ENCODE results near the gene CARMIL3.

Gene CARMIL3

DNA sequence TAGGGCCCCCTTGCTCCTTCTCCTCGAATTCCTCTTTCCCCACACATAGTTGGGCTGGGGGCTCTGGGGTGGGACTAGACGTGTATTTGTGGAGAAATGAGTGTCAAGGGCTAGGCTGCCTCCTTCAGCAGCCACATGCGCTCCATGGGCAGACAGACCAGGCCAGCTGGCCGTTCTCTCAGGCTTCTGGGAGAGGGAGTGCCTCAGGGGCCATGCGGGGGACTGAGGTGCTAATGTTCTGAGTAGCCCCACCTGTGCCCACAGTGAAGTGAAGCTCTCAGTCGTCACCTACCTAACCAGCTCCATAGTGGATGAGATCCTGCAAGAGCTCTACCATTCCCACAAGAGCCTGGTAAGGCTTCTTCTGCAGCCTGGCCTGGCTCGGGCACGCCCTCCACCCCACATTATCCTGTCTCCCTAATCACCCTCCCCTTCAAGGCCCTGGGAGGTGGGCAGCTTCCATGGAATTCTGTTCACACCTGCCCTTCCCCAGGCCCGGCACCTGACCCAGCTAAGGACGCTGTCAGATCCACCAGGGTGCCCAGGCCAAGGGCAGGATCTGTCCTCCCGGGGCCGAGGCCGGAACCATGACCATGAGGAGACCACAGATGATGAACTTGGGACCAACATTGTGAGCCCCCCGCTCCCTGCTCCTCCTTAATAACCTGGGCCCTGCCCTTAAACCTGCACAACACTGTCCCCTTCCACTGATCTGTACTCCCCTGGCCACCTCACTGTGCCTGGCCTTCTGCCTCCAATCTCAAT is 10.6 kb downstream of the CARMIL3 start:
- DNase-seq (ENCODE audit: low read depth): no peak

DNA sequence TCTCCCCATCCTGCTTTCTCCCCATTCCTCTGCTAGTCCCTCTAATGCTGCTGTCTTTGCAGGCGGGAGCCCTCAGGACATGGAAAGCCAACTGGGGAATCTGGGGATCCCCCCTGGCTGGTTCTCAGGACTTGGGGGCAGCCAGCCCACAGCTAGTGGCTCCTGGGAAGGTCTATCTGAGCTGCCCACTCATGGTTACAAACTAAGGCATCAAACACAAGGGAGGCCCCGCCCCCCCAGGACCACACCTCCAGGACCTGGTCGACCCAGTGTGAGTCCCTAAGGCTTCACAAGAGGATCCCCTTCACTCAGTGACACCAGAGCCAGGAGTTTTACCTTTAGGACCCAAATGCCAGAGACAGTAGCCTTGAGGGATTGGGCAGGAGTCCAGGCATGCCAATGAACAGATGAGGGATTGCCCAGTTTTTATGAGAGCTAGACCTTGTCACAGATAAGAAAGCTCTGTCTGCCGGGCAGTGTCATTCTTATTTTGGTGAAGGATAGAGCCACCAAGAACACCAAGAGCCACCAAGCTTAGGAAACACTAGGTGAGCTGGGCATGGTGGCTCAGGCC is 11.5 kb downstream of the CARMIL3 start:
- no peak for DNase-seq (ENCODE audit: low read depth)

DNA sequence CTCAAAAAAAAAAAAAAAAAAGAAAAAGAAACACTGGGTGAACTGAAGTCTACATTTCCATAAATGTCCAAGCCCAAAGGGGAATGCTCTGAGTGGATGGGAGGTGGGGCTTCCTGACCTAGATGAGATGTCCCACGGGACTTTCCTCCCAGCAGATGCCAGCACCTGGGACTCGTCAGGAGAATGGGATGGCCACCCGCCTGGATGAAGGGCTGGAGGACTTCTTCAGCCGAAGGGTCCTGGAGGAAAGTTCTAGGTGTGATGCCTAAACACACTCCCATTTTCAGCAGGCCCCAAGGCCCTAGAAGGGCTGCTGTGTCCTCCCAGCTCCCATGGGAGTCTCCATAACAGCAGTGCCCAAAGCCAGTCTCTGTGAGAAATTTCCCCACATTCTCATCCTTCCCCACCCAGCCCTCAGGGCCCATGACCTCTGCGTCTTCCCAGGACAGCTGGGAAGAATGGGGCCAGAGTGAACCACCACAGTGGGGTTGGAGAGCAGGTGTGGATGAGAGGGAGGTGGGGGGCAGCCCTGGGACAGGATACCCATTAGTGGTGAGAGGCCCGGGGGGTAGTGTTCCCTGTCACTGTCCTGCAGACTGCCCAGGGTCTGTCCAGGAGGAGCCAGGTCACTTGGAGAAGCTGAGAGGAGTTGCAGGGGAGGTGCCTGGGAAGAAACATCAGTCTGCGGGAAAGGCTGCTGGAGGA is 12.4 kb downstream of the CARMIL3 start:
- no peak for DNase-seq (ENCODE audit: low read depth)

DNA sequence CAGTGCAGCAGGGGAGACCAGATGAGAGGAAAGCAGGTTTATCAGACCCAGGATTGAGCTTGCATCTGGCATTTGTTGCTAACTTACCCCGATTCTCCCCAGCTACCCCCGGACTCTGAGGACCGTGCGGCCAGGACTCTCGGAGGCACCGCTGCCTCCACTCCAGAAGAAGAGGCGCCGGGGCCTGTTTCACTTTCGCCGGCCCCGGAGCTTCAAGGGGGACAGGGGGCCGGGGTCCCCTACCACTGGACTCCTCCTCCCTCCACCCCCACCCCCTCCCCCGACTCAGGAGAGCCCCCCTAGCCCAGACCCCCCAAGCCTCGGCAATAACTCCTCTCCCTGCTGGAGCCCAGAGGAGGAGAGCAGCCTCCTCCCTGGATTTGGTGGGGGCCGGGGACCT is 13.0 kb downstream of the CARMIL3 start:
- DNase-seq (ENCODE audit: low read depth): no peak

DNA sequence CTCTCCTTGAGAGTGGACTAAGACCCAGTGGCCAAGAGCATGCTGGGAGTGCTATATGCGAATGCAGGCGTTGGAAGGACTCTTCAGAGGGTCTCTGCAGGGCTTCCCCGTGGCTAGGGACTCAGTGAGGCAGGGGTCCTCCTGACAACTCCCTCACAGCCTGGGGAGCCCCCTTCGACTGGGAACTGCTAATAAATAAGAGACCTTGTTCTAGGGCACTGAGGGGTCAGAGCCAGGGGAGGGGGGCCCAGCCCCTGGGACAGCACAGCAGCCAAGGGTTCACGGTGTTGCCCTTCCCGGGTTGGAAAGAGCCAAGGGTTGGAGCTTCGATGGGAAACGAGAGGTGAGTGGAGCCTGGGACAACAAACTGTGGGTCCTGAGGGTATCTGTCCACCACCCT is 13.6 kb downstream of the CARMIL3 start:
- DNase-seq (ENCODE audit: low read depth): no peak

DNA sequence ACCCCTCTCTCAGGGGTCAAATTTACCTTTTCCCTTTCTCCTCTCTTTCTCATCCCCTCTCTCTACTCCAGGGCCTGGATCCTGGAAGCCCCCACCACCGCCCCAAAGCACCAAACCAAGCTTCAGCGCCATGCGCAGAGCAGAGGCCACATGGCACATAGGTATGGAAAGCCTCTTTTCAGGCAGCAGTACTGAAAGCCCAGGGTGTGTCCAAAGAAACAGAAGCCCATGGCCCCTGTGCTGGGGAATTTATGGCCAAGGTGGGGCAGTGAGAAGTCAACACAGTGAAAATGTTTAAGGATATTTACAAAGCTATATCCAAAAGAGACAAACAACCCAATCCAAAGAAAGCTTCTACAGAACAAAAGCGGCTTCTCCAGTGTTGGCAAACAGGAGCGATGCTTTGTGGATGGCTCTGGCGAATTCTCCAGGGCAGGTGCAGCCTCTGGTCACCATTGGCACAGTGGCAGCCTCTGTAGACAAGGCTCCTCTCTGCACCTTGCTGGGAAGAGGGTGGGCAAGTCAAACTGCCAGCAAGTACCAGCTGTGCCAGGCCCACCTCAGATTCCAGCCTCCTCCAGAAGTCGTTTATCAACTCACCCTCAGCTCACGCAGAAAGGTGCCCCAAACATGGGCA is 14.8 kb downstream of the CARMIL3 start:
- no peak for DNase-seq (ENCODE audit: low read depth)

DNA sequence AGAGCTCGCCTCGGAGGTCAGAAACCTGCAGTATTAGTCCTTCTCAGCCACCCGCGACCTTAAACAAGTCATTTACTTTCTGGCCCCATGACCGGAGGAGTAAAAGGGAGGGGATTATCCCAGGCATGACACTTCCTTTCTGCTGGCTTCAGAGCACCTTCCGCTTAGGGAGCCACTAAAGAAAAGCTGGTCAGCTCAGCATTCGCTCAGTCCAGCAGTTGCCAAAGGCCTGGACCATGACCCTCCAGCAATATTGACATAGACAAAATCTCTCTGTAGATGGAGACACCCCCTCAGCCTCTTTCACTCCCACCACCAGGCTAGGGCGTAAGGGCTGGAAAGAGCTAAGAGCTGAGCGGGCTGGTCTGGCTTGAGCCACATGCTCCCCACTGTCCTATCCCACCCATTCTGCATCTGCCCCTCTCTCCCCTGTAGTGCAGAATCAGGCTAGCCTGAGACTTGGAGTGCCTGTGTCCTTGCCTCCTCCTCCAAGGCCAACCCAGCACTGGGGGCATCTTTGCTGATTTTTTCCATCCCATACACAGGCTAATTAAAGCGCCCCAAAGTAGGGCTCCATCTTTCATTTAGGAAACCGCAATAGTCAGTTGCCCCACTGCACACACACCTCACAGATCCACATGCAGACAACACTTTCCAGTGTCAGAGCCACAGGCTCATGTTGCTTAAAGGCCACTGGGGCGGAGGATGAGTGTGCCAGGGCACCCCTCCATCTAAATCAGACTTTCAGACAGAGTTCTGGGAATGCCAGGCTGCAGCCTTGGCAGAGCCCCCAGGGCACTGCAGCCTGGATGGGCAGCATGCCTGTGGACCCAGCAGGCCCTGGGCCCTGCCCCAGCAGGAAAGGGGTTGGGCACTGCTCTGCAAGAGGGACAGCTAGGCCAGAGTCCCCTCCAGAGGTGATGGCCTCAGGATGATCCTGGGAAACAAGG is 15.6 kb downstream of the CARMIL3 start:
- no peak for DNase-seq (ENCODE audit: low read depth)

DNA sequence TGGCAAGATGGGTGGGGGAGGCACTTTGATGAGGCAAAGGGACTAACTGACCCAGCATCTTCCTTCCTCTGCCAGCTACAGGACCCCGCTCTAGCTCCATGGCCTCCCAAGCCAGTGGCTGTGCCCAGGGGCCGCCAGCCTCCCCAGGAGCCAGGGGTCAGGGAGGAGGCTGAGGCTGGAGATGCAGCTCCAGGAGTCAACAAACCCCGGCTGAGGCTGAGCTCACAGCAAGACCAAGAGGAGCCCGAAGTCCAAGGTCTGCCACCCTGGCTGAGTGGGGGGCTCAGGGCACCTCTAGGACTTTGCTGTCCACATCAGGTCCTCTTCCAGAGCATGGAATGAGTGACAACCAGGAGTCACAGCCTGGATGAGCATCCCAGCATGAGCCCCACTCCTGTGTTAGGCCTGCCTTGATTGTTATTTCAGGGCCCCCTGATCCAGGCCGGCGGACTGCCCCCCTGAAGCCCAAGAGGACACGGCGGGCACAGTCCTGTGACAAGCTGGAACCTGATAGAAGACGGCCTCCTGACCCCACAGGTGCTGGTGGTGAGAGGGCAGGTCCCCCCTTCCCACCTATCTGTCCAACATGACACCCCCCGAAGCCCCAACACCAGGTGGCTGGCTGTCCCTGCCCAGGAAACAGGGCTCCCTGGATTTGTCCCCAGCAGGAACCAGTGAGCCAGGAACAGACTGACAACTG is 17.1 kb downstream of the CARMIL3 start:
- no peak for DNase-seq (ENCODE audit: low read depth)

DNA sequence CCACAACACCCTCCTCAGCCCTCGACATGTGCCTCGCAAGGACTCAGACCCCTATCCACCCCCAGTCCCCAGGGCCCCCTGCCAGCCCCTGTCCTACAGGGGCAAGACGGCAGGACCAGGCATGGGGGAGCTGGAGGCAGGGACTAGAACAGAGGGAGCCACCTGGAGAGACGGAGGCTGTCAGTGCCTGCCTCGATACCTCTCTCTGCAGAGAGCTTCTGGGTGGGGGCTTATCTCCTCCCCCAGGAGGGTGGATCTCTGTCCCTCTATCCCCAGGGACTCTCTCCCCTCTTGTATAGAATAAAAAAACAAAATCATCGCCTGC is 17.6 kb downstream of the CARMIL3 start:
- DNase-seq (ENCODE audit: low read depth): no peak

DNA sequence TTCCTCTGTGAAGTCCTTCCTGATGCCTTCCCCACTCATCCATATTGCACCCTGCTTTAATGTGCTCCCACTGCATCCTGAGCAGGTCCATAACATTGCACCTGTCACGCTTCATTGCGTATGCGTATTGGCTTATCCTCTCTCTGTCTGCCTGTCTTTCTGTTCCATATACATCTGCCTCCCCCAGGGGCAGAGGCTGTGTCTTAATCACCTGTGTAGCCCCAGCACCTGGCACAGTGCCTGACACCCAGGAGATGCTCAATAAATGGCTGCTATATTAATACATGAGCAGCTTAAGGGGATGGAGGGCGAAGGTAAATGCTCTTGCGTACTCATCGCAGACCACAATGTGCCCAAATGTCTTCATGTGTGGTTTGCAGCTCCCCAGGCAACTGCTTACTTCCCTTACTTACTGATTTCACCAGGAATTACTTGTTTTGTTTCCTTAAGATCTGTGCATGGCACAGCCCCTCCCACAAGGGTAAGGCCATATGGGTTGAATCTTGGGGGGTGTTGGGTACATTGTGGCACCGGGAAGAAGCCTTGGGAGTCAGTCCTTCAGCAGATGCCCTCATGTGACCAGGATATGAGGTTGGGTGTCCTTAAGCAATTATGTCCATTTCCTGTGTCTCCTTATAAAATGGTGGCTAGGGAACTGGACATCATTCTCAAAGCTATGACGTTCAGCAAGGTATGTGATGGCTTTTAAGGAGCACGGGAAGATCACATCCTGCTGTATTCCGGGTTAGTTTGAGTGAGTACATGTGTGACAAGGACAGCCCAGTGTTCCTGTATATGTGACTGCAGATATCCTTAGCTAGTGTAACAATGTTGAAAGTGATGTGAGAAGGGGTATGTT is 18.7 kb downstream of the CARMIL3 start:
- no peak for DNase-seq (ENCODE audit: low read depth)

DNA sequence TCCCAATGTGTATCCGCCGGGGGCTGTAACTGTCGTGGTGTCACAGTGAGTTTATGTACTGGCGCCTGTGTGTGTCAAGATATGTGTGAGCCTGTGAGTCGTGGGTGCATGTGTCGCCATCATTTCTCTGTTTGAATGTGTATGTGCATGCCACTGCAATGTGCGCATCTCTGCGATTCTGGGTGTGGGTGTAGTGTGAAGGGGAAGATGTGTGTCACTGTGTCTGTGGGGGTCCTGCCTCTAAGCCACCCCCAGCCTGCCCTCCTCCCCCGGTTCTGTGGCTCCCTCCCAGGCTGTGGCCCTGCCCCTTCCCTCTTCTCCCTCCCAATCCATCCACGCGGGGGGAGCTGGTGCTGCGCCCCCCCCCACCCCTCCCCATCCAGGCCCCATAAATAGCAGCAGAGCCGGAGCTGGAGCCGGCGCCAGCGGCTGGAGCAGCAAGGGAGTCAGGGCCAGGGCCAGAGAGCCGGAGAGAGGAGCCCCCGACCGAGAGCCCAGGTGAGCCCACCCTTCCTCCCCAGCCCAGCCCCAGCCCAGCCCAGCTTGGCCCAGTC is 19.4 kb downstream of the CARMIL3 start, which contains the start of gene CPNE6:
TSS of gene CPNE6 (plus strand) at position 419 of the 554 bp plus-strand sequence. CDS start 1,375 bp downstream, outside the sequence.
- no peak for DNase-seq (ENCODE audit: low read depth)

DNA sequence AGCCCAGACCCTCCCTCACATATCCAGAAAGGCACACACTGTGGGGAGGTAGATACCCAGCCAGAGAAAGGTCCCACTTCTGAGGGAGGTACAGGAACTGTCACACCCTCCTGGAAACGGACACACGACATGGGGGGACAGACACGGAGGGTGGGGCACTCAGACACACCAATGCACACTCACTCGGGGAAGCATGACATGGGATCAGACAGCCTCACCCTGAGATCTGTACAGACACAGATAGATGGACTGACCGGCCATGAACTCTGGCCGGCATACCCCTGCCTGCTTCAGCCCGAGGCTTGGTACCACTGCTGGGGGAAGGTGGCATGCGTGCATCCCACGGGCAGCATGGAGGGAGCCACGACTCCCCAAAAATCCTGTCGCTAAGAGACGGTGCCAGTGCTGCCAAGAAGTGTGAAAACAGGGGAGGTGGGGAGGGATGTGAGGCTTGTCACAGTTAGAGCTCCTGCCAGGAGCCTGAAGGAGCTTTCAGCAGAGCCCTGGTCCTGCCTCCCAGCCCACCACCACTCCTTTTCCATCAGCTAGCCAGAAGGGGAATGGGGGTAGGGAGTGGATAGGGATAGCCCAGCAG is 20.1 kb downstream of the CARMIL3 start:
- no peak for DNase-seq (ENCODE audit: low read depth)

DNA sequence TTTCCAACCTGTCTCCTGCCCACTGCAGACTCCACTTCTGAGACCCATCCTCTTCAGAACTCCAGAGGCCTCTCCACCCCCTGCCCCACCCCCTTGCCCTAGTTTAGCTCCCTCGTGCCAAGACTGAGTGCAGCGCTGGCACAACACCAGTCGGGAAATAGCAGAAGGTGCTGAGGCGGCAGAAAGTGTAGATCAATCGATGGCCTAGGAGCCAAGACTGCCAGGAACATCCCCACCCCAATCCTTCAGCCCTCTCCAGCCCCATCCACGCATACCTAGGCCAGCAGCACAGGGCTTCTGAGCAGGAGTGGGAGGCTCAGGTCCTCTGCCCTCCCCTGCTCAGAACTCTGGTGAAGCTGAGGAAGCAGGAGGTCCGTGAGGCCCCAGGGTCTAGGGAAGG is 20.6 kb downstream of the CARMIL3 start:
- no peak for DNase-seq (ENCODE audit: low read depth)

DNA sequence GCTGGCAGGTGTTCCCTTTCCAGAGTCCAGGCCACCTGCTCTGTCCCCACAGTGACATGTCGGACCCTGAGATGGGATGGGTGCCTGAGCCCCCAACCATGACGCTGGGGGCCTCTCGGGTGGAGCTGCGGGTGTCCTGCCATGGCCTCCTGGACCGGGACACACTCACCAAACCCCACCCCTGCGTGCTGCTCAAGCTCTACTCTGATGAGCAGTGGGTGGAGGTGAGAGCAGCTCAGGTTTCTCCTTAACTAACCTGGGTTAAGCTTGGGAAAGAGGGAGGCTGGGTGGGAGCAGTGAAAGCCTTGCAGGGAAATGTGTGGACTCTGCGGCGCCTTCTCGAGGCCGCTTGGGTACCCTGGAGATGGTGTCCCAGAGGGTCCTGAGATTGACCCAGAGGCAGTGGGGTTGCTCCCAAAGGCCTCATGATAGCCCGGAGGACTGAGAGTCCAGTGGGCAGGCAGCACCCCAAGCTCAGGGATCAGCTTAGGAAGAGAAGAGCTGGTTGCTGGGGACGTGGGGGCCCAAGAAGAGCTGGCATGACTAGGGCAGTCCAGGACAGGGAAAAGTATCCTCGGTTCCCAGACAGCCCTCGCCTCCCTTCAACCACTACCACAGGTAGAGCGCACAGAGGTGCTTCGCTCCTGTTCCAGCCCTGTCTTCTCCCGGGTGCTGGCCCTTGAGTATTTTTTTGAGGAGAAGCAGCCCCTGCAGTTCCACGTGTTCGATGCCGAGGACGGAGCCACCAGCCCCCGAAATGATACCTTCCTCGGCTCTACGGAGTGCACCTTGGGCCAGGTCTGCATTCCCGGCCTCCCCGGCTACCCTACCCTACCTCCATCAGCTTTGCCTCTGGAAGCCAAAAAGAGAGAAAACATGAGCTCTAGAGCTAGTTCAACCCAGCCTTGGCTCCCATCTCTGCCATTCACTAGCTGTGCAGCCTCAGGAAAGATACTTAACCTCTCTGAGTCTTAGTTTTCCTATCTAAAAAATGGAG is 21.4 kb downstream of the CARMIL3 start:
- DNase-seq (ENCODE audit: low read depth): no peak

DNA sequence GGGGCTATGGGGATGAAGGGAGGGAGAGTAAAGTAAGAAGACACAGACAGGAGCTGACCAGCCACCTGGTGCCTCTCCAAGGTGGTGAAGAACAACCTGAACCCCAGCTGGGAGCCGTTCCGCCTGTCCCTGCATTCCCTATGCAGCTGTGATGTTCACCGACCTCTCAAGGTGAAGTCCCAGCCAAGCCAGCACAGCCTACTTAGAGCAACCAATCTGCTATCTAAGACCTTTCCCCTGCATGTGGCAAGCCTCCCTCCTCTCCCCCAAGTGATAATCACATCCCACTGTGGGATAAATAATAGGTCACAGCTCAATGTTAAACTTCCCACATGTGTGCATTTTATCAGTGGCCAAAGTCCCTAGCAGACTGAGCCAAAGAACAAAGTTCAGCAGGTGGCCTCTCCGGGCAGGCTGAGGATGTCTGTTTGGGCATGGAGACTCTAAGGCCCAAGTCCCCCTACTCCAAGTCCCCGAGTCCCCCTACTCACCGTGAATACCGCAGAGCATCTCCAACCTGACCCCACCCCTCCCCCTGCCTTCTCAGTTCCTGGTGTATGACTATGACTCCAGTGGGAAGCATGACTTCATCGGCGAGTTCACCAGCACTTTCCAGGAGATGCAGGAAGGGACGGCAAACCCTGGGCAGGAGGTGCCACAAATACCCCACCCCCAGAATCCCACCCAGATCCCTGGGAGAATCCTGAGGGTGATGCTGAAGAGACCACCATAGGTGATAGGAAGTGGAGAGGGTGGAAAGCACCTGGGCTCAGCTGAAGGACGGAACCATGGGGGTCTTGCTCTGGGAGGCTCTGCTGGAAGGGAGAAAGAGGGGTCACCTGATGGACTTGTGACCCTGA is 23.0 kb downstream of the CARMIL3 start:
- no peak for DNase-seq (ENCODE audit: low read depth)

DNA sequence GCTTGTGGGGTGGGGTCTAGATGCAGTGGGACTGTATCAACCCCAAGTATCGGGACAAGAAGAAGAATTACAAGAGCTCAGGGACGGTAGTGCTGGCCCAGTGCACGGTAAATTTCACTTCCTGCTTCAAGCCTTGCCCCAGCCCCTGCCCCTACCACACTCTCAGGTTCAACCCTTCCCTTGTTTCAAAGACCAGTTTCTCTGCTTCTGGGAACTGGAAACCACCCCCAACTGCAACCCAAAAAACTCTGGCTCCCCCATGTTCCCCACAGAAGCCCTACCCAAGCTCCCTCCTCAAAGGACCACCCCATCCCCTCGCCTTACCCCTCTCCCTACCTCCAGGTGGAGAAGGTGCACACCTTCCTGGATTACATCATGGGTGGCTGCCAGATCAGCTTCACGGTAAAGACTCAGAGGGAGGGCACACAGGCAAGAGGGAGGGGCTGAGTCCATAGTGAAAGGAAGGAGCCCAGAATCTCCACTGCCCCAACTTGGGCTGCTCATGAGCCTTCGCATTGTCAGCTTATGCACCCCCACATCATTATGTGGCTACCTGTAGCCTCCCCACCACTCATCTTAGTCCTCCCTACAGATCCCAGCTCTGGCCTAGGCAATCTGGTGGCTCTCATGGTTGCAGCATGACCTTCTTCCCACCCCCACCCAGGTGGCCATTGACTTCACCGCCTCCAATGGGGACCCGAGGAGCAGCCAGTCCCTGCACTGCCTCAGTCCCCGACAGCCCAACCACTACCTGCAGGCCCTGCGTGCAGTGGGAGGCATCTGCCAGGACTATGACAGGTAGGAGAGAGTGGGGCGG is 23.9 kb downstream of the CARMIL3 start:
- DNase-seq (ENCODE audit: low read depth): no peak

DNA sequence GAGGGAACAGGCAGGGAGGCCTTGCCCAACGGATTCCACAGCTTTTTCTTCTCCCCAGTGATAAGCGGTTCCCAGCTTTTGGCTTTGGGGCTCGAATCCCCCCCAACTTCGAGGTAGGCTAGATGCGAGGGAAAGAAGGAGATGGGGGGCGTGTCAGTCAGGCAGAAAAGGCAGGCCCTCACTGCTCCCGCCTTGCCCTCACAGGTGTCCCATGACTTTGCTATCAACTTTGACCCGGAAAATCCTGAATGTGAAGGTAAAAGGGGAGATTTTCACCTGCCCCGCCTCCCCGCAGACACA is 24.4 kb downstream of the CARMIL3 start:
- no peak for DNase-seq (ENCODE audit: low read depth)
